Common myeloid progenitor, CD34-positive (primary cell): ENCODE results near the gene OR10J5.

Experiments used
- CTCF ChIA-PET: fragments of 350-600 bp; sonication (Branson Sonifier 250); formaldehyde crosslinking; loops from one replicate; lab custom pipeline; 2021; ENCODE audit warnings: antibody characterized with exemption; lab: Charles Lee
- POLR2A ChIA-PET: fragments of 350-600 bp; sonication (Branson Sonifier 250); formaldehyde crosslinking; loops from one replicate; lab custom pipeline; 2021; ENCODE audit warnings: antibody characterized with exemption; lab: Charles Lee
- DNase-seq, 3 donors: peaks; one replicate each; pipeline versions ENCODE4 v3.0.0 to v3.0.0-alpha.2; 2013
- H3K27ac ChIP-seq, 2 experiments: 1 replicate in 1 of 2; 2 replicates in 1 of 2; pipeline ENCODE4 v1.7.0; 2013; ENCODE audit warnings: inconsistent platforms in 2 of 2, low read length in 2 of 2, mild to moderate bottlenecking in 2 of 2, low read depth in 1 of 2, moderate library complexity in 1 of 2; ENCODE audit not compliant: severe bottlenecking in 2 of 2, insufficient read depth in 1 of 2, poor library complexity in 1 of 2
- H3K27me3 ChIP-seq, 5 experiments: replicated peaks in 2 of 5; 1 replicate in 3 of 5; 2 replicates in 2 of 5; pipeline versions ENCODE4 v1.6.1 to v1.7.0; 2013; ENCODE audit warnings: low read length in 4 of 5, mild to moderate bottlenecking in 2 of 5, moderate library complexity in 2 of 5, inconsistent platforms in 1 of 5; ENCODE audit not compliant: insufficient read depth in 5 of 5, control insufficient read depth in 4 of 5
- H3K36me3 ChIP-seq, 4 experiments: 1 replicate in 2 of 4; 2 replicates in 2 of 4; pipeline versions ENCODE4 v1.6.1 to v1.7.0; 2013; ENCODE audit warnings: low read length in 3 of 4, control low read depth in 1 of 4, mild to moderate bottlenecking in 1 of 4; ENCODE audit not compliant: control insufficient read depth in 4 of 4, insufficient read depth in 4 of 4
- H3K4me1 ChIP-seq, 4 experiments: 1 replicate in 3 of 4; 2 replicates in 1 of 4; pipeline versions ENCODE4 v1.6.1 to v1.7.1; 2013; ENCODE audit warnings: low read length in 3 of 4, mild to moderate bottlenecking in 3 of 4, control low read depth in 1 of 4, inconsistent platforms in 1 of 4, moderate library complexity in 1 of 4; ENCODE audit not compliant: control insufficient read depth in 4 of 4, insufficient read depth in 4 of 4; ENCODE audit errors: control extremely low read depth in 1 of 4
- H3K4me3 ChIP-seq, 7 experiments: 1 replicate in 4 of 7; 2 replicates in 3 of 7; pipeline versions ENCODE4 v1.5.1 to v1.7.0; 2013; ENCODE audit warnings: mild to moderate bottlenecking in 7 of 7, low read length in 6 of 7, moderate library complexity in 6 of 7, inconsistent platforms in 2 of 7, low read depth in 2 of 7, control low read depth in 1 of 7; ENCODE audit not compliant: insufficient read depth in 4 of 7, control insufficient read depth in 1 of 7; ENCODE audit errors: extremely low read depth in 1 of 7
- H3K9me3 ChIP-seq, 5 experiments: 1 replicate in 4 of 5; 2 replicates in 1 of 5; pipeline versions ENCODE4 v1.6.1 to v1.7.1; 2013; ENCODE audit warnings: low read length in 4 of 5, mild to moderate bottlenecking in 2 of 5, inconsistent platforms in 1 of 5, low read depth in 1 of 5, moderate library complexity in 1 of 5; ENCODE audit not compliant: control insufficient read depth in 4 of 5, insufficient read depth in 2 of 5; ENCODE audit errors: control extremely low read depth in 1 of 5
- WGBS: methylation state at CpG from one replicate; pipeline ENCODE4 v1.1.5; 2013; ENCODE audit not compliant: insufficient coverage; 5-methylcytosine and 5-hydroxymethylcytosine counted together

Gene OR10J5

GRCh38 chr1:159492575-159493323, 43.1 kb downstream of the OR10J5 start:
- 63% methylated on average over 3 of the region's 5 CpGs for WGBS

More at GRCh38 chr1:159492575-159493323, 43.1 kb downstream of the OR10J5 start:
- Histone ChIP-seq H3K27ac (no peak overlapping the region), H3K27me3 (no peaks in the 10 kb centered on the region), H3K36me3 (no peaks in the 10 kb centered on the region), H3K4me3 (no peak overlapping the region), H3K9me3 (no peaks in the 10 kb centered on the region), H3K4me1 (no peaks in the 10 kb centered on the region)
- no peak for DNase-seq
- CTCF ChIA-PET: interaction anchor here (1.2 to 1.3 kb wide), 2 partner anchors 11 to 279 kb away, joined by 3 read pairs; no protein-coding TSS in a partner anchor
- POLR2A ChIA-PET: no interaction called here
